SU-DHL-6 (cell line): ENCODE measurements around the gene CDH13.

Experiments used
- CTCF ChIP-seq: fragments of 200-600 bp; sonication (generic); IDR thresholded peaks from one replicate; pipeline ENCODE4 v1.5.1; 2017; ENCODE audit warnings: antibody characterized with exemption, mild to moderate bottlenecking, low read length, moderate library complexity; ENCODE audit not compliant: insufficient read depth, poor library complexity, severe bottlenecking
- EZH2phosphoT487 ChIP-seq: fragments of 200-600 bp; sonication (generic), shearing (Covaris generic); conservative IDR thresholded peaks from 2 replicates; pipeline ENCODE4 v1.6.1; 2018; ENCODE audit warnings: mild to moderate bottlenecking, antibody characterized with exemption, low read length, moderate library complexity, mixed read lengths

GRCh38 chr16:82685526-82685925 is 58.8 kb downstream of the CDH13 start:
- no peak for TF ChIP-seq CTCF
- no peak for TF ChIP-seq EZH2phosphoT487
